Measurements from ENCODE around the gene MRPL20.

- TF ChIP-seq POLR2A (IDR thresholded peaks at IDR 0.05; ENCODE audit: low read length), result no peak
- TF ChIP-seq GATA1 (IDR thresholded peaks at IDR 0.05; ENCODE audit: low read depth, low read length), result no peak
Observed at GRCh38 chr1:1421147-1421906, 14.2 kb upstream of the MRPL20 start, which contains the start of gene ANKRD65.

Measured in erythroblast (primary cell).